HL-60 (cell line): ENCODE measurements around the gene POLN.
A peak's percentile ranks its signal among the peaks of the same experiment; 100 is the strongest.

Experiments used
- DNase-seq, 2 experiments: peaks; one replicate each; pipeline ENCODE4 v3.0.0-alpha.2; 2010 to 2020; ENCODE audit warnings: low read depth in 1 of 2, low spot score in 1 of 2
- H3K27ac ChIP-seq: fragments of 250-450 bp; sonication (Bioruptor Pico); replicated peaks from 2 replicates; pipeline ENCODE4 v1.5.1; 2020; ENCODE audit warnings: mild to moderate bottlenecking, moderate library complexity
- H3K27me3 ChIP-seq: fragments of 250-450 bp; sonication (Bioruptor Pico); 2 replicates; pipeline ENCODE4 v1.5.1; 2021; ENCODE audit warnings: mild to moderate bottlenecking, moderate library complexity; ENCODE audit not compliant: insufficient read depth, poor library complexity, severe bottlenecking
- H3K4me3 ChIP-seq: replicated peaks from 2 replicates; pipeline ENCODE4 v1.5.1; 2011; ENCODE audit warnings: mild to moderate bottlenecking, control low read depth, low read length; ENCODE audit not compliant: insufficient read depth
- CTCF ChIP-seq: IDR thresholded peaks from one replicate; pipeline ENCODE4 v1.5.1; 2011; ENCODE audit warnings: low read length, control low read depth, inconsistent platforms; ENCODE audit not compliant: insufficient read depth
- GABPA ChIP-seq: IDR thresholded peaks from 2 replicates; pipeline ENCODE4 v1.6.1; 2012; ENCODE audit warnings: low read depth
- POLR2AphosphoS5 ChIP-seq: IDR thresholded peaks from 2 replicates; pipeline ENCODE4 v1.6.1; 2012; ENCODE audit warnings: low read depth
- REST ChIP-seq: IDR thresholded peaks from 2 replicates; pipeline ENCODE4 v1.6.1; 2012; ENCODE audit warnings: low read depth; ENCODE audit not compliant: insufficient replicate concordance
- SPI1 ChIP-seq: IDR thresholded peaks from 2 replicates; pipeline ENCODE4 v1.6.1; 2012; ENCODE audit warnings: low read depth, mild to moderate bottlenecking, borderline replicate concordance

The POLN gene

DNA sequence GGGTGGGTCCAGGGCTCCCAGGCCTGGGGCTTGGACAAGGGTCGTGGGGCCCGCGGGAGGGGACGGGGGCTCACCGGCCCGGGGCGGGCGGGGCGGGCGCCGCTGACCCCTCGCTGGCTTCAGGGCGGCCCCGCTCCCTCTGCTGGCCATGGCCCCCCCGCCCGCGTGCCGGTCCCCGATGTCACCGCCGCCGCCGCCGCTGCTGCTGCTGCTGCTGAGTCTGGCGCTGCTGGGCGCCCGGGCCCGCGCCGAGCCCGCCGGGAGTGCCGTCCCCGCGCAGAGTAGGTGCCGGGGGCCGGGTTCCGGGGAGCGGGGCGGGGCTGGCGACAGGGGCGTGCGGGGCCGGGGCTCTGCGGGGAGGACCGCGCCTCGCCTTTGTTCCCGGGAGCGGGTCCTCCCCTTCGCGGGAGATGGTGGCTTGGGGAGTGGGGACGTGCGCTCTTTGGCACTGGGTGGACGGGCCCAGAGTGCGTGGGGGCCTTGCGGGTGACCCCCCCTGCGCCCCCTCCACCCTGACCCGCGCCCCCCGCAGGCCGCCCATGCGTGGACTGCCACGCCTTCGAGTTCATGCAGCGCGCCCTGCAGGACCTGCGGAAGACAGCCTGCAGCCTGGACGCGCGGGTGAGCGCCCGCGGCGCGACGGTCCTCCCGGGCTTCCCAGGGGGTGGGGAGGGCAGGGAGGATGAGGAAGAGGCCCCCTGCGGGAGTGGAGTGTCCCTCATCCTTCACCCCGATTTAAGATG is 199.5 kb downstream of the POLN start:
- DNase-seq, result no peak
- TF ChIP-seq REST, result no peak
- TF ChIP-seq POLR2AphosphoS5, result no peak
- no peak for TF ChIP-seq CTCF
- TF ChIP-seq SPI1, result no peak
- no peak for TF ChIP-seq GABPA
- Histone ChIP-seq H3K4me3 (peak overlapping the region; percentile 77), H3K27ac (peak overlapping the region; percentile 56; the same call in 1 of the 2 replicates), H3K27me3 (peaks cover 22% of the 10 kb centered on the region)

- Histone ChIP-seq H3K4me3 (peak overlapping the region; percentile 77), H3K27me3 (peaks cover 16% of the 10 kb centered on the region), H3K27ac (peak overlapping the region; percentile 56; the same call in 1 of the 2 replicates)
- DNase-seq, result peak; percentile 85 to 92
- TF ChIP-seq POLR2AphosphoS5 (no peak), GABPA (peak; percentile 30; the same call in 1 of the 2 replicates), CTCF (no peak), SPI1 (peak; percentile 32; the same call in 1 of the 2 replicates), REST (no peak)
Observed at GRCh38 chr4:2041239-2042130, 200.4 kb downstream of the POLN start.

DNA sequence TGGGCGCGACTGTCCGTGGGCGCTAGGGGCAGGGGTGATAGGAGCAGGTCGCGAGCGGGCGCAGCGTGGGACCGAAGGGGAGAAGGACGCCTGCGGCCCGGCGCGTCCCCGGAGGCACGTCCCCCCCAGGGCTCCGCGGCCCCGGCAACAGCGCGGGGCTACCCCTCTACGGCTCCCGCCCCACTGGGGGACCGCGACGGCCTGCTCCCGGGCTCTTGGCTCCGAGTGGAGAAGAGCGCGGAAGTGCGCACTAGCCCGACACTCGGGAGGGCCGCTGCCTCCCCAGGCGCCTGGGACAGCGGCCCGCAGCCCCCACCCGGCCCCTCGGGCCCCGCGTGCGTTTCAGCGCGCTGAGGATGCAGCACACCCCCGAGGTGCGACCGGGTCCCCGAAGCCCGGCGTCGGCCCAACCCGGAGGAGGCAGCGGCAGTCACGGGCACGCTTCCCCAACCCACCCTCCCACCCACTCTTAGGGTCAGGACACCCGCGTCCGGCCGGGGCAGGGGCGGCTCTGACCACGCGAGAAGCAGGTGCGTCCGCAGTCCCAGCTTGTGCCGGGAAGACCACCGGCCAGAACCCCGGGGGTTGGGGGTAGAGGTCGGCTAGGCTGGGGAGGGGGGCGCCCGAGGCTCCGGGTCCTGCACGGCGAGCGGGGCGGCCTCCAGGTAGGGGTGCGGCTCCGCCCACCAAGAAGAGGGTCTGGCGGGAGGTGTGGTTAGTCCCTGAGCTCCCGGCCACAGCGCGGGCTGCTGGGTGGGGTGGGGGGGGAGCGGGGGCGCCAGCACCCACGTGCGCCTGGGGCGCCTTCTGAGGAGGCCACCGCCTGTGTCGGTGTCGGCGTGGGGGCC is 201.3 kb downstream of the POLN start:
- Histone ChIP-seq H3K27ac (no peak overlapping the region), H3K27me3 (peaks cover 15% of the 10 kb centered on the region), H3K4me3 (peak overlapping the region; percentile 77)
- TF ChIP-seq SPI1, result no peak
- no peak for TF ChIP-seq GABPA
- TF ChIP-seq CTCF, result no peak
- TF ChIP-seq POLR2AphosphoS5, result no peak
- no peak for TF ChIP-seq REST
- no peak for DNase-seq
